NCI-H1417 treated with DMSO at 0.1 percent for 48 hours (cell line): ENCODE results near the gene ZBTB7B.
A peak's percentile ranks its signal among the peaks of the same experiment; 100 is the strongest.

Experiments
- DNase-seq: peaks from one replicate; lab custom pipeline; 2025; lab: John Stamatoyannopoulos, UW

Gene ZBTB7B

DNA sequence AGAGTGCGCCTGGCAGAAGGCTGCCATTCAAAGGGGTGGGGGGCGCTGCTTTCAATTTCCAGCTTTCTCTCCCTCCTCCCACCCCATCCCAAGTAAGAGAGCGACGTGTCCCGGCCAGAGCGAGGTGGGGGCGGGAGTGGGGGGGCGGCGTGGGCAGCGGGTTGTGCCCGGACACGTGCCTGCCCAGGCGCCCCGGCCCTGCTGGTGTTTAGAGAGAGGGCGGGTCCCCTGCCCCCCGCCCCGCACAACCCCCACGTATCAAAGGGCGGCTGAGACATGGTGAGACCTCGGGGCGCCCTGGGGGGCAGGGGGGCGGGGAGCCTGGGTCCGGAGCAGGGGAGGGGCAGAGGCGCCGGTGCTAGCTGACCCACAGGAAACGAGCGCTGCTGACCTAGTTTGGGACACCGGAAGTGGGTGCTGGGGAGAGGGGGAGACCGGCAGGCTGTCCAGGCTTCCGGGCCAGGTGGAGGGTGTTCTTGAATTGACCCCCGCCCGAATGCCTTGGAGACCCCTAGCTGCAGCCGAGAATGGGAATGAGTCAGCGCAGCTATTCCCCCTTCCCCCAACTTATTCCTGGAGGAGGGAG lies 1.3 kb downstream of the ZBTB7B start:
- DNase-seq = no peak

DNA sequence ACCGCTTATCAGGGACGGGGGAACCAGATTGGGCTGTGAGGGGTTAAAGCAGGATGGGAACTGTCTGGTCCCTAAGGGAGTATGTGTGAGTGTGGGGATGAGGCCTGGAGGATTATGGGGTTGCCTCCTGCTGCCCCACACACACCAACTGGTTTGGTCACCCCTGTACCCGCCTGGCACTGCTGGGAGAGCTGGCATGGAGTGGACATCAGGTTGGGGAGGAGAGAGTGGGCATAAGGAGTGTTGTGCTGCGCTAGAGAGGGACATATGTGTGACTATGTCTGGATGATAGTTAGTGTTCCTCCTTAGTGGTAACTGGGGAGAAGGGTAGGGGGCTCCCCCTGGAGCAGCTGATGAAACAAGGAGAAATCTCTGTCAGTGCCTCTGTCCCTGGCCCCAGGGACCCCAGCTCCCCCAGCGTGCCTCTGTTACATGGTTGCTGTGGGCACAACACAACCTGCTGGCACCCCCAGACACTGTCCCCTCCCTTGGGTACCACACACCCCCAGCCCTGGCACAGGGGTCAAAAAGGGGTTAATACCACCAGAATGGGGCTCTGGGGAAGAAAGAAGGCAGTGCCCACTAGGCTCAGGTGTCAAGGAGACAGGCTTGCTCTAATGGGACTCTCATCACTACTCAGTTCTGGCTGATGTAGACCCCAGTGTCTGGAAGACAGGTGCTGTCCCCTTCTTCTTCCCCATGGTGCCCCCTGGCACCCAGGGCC lies 1.9 kb downstream of the ZBTB7B start:
- no peak for DNase-seq

DNA sequence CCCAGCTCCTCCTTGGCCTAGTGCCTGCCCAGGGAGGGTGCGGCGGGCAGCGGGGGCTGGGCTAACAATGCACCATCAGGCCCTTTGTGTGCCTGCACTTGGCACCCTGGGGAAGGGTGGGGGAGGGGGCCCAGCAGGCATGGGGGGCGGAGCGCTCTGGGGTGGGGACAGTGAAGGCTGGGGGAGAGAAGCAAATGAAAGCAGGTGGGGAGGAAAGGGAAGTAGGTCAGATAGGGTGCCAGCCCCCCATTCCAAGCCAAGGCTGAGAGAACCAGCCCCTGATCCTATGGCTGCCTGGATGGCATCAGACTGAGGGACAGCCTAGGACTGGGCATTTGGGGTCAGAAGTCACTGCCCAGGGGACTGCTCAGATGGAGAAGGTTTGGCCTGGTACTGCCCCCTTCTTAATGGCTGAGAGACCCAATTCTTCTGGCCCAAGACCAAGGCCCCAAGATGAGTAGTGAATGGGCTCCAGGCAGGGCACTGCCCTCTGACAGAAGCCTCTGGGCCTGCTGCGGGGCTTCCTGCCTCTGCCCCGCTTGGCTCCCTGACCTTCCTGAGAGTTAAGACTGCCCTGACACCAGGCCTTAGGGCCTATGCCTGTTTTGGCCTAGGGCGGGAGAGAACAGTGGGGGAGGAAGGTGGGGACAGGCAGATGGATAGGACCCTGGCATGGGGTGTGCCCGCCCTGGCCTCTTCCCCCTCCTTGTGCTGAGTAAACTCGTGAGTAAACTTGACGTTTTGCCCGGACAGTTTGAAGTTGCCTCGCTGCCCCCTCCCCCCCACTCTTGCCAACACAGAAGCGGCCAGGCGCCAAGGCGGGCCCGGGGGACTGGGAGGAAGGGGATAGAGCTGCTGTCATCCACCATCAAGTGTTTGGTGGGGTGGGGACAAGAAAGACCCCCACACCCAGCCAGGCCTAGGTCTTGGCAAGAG lies 2.7 kb downstream of the ZBTB7B start:
- no peak for DNase-seq

DNA sequence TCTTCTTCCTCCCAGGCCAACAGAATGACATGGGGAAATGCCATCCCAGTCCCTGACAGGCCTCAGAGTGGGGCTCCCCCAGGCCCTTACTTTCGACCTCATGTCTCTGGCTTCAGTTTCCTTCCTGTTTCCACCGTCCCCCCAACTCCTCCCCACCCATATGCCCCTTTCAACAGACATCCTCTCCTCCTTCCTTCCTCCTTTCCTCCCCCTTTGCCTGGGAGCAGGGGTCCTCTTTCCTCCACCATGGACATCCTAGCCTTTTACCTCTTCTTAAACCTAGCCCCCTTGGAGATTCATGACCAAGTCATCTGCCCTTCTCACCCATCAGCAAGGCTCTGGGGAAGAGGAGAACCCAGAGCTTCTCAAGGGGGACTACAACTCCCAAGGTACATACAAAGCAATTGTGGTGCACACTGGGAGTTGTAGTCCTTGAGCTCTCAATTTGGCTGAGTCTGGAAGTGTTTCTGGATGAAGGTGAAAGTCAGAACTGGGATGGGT lies 4.0 kb downstream of the ZBTB7B start:
- no peak for DNase-seq

DNA sequence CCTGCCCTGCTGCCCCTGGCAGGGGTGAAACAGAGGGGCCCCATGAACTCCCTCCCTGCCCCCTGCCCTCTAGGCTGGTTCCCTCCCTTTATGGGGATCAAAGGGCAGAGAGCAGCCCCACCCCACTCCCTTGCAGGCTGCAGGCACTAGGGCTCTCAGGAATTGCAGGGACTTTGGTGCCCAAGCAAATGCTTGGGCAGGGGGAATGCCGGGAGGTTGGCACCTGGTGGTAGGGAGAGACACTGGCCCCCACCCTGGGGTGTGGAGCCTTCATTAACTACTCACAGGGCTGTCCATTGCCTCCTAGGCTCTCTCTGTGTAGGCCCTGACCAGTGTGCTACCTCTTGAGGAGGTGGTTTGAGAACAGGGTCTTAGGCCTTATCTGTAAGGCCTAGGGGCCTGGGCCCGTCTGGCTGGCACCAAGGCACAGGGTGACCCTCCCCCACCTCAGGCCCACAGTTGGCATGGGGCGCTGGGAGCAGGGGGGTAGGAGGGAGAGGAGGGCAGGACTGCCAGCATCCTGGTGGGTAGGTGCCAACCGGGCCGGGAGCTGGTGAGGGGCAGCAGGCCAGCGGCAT lies 4.7 kb downstream of the ZBTB7B start:
- DNase-seq = no peak

DNA sequence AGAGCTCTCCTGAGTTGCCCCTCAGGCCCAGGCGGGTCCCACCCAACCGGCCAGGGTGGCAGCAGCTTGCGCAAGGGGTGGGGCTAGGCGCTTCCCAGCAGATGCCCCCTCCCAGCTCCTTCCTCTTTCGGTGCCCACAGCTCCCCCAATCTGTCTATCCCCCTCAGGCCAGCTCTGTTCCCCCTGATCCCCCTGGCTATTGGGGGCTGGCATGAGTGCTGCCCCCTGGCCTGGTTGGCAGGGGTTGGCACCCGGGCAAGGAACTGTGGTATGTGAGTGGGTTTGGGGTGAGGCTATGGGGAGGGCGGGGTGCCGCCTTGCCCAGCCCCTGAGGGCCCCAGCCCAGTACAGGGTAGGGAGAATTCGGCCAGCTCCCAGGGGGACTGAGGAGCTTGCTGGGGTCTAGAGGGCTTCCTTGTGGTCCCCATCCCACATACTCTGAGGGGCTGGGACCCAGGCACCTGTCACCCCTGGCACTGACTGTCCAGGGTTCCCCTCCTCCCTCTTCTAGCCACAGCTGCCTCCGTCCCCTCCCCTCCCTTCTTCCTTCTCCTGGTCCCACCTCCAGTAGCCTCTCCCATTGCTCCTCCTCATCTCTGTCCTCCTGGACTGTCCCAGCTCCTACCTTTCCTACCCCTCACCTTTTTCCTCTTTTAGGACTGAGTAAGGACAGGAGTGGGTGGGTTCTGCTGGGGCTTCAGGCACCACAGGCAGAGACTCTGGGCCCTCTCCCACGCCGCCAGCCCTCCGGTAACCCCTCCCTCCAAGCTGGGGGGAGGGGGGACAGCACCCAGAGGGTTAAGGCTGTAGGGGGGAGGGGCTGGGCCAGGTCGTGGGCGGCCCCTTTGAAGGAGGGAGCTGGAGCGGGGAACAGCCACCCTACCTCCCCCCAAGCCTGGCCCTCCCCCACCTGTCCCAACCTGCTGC lies 5.7 kb downstream of the ZBTB7B start:
- no peak for DNase-seq

DNA sequence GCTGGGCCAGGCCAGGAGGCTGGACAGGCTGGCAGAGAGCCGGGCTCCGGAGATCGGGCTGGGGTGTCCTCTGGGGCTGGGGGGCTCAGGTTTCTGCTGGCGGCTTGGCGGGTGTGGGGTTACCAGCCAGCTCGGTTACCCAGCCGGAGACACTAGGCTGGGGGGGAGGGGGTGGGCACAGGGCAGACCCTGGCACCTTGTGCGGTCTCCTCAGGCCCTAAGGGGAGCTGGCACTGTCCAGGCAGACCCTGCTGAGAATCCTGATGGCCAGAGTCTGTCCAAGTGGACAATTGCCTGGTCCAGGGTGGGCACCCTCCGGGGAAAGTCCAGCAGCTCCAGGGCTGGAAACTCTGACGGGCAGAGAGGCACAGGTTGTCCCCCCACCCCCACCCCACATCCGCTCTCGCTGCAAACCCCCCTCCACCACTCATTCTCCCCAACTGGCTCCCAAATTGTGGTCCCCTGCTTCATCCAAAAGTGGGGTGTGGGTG lies 6.7 kb downstream of the ZBTB7B start:
- no peak for DNase-seq

DNA sequence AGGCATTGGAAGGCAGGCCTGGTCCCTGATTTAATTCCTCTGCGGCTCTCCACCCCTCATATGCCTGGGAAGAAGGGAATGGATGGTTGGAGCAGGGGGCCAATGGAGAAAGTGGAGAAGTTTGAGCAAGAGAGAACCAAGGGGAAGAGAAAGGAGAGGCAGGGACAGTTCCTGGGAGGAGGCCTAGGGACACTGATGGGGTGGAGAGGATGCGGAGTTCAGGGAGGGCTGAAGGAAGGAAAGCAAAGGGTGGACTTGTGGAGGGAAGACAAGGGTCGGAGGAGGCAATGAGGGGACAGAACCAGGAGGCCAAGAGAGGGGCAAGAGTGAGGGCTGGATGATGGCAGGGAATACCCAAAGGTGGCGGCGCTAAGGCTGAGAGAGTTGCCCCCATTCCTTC lies 7.1 kb downstream of the ZBTB7B start:
- DNase-seq = no peak

DNA sequence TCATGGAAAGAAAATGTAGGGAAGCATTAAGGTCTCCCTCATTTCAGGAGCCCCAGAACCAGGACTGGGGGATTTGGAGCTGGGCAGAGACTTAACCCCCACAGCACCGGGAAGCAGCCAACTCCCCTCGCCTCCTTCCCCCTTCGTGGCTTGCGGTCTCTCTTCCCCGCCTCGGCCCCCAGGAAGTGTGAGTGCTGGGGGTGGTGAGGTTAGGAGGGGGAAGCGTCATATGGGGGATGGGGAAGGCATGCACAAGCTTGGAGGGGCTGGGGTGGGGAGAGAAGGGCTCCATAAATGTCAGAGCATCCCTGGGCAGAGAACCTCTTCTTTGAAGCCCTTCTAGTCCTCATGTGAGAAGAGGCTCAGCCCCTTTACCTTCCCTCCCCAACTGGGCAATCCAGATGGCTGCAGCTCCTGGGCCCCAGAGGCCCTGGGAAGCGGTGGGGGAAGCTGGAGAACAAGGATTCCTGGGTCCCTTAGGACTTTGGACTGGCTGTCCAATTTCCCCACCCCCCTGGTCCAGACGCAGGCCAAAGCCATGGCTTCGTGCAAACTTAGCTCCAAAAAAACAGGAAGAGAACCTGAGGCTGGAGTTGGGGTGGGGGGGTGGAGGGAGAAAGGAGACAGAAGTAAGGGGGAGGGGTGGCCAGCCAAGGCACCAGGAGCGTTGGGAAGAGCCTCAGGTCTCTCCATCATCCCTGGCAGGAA lies 7.8 kb downstream of the ZBTB7B start:
- DNase-seq = no peak

DNA sequence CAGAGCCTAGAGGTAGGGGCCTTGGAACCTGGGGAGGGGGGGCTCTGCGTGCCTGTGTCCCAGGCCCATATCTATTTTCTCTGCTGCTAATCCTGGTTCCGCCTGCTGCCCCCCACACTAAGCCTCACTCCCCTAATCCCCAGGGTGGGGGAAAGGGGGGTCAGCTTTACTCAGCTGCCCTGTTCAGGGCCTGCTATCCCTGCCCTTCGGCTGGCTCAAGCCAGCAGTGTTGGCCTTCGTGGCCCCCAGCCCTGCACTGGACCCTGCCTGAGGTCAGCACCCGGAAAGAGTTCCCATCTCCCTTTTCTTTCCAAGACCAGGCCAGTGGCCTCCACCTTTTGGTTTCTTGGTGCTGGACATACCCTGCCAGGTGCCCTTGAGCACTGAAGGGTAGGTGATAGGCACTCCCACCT lies 8.4 kb downstream of the ZBTB7B start:
- no peak for DNase-seq

DNA sequence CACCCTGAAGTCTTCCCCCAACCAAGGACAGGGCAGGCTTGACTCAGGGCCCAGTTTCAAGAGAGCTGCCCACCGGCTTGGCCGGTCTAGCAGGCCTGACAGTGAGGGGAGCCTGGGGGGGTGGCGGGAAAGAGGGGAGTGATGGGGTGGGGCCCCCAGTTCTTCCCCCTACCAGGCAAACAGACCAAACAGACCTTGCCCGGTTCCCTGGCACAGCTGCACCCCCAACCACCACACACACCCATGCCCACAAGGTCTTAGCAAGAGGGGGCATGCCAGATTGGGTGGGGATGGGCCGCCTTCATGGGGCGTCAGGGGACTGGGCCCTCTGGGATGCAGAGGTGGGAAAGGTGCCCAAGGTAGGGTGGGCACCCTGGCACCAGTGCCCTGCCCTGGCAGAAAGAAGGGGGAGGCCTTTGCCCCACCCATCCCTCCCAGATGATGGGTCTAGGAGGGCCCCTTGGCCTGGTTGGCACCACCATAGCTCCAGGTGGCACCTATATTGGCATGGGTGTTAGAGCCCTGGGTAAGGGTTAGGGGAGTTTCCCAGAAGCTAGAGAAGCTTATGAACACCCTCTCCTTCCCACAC lies 8.9 kb downstream of the ZBTB7B start:
- no peak for DNase-seq

DNA sequence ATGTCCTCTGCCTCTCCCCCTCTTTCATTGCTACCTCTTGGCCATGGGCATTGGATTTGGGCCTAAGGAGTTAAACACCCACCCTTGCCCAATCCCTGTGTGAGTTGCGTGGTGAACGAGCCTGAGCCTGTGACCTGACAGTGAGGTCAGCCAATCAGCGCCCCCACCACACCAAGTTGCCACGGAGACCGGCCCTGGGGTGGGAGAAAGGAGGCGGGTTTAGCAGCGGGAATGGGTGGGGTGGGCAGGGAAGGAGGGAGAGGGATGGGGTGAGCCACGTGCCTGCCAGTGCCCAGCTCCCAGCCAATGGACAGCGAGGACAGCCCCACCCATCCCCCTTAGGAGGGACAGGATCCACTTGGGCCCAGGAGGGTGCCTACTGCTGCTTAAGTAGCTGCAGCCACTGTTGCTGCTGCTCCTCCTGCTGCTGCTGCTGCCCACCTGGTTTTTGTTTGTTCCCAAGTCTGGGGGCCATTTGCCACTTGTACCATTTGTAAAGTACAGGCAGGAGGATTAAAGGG lies 9.5 kb downstream of the ZBTB7B start:
- DNase-seq = peak; percentile 82

DNA sequence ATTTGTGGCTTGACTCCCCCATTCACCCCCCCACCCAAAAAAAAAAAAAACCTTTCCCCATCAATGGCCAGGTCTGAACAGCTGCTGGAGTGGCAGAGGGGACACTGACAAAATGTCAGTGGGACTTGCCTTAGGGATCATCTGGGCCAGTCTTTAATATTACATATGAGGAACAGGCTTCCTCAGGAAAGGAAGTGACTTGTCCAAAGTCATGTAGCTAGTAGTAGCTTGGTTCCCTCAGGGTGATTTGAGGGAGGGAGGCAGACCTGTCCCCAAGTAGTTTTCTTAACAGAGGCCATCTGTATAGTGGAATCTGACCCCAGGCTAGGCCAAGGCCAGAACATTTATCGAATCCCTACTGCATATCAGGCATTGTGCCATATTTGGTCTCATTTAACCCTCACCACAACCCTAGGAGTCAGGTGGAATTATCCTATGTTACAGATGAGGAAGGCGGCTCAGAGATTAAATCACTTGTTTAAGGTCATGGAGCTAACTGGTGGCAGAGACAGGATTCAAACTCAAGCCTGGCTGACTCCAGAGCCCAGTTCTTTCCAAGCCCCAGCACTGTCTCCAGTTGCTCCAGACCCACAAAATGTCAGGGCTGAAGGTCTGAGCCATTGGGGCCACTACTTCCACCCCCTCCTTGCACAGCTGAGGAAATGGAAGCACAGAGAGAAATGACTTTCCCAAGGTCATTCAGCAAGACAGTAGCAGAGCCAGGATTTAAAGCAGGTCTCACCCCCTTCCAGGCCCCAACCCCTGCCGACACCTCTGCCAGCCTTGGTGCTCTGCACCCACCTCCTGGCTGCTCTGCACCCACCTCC lies 10.4 kb downstream of the ZBTB7B start:
- DNase-seq = no peak

DNA sequence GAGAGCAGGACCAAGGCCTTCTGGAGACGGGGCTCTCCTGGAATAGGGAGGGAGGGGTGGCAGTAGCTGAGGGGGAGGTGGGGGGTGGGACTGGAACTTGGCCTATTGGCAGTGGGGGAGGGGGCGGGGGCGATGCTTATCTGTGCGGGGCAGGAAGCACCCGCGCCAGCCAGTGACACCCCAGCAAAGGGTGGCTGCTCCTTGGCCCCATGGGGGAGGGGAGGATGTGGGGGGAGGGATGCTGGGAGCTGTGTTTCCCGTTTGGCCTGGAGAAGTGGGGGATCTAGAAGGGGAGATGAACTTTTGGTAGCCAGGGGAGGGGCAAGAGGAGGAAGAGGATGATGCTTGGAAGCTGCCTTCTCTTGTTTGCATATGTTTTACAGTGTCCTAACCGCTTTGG lies 11.0 kb downstream of the ZBTB7B start:
- no peak for DNase-seq

DNA sequence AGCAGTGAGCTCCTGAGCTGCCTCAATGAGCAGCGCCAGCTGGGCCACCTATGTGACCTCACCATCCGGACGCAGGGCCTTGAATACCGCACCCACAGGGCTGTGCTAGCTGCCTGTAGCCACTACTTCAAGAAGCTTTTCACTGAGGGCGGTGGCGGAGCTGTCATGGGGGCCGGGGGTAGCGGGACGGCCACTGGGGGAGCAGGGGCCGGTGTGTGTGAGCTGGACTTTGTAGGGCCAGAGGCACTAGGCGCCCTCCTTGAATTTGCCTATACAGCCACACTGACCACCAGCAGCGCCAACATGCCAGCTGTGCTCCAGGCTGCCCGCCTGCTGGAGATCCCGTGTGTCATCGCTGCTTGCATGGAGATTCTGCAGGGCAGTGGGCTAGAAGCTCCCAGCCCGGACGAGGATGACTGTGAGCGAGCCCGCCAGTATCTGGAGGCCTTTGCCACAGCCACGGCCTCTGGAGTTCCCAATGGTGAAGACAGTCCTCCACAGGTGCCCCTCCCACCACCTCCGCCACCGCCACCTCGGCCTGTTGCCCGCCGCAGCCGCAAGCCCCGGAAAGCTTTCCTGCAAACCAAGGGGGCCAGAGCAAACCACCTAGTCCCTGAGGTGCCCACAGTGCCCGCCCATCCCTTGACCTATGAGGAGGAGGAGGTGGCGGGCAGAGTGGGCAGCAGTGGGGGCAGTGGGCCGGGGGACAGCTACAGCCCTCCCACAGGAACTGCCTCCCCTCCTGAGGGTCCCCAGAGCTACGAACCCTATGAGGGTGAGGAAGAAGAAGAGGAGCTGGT lies 12.3 kb downstream of the ZBTB7B start:
- no peak for DNase-seq

DNA sequence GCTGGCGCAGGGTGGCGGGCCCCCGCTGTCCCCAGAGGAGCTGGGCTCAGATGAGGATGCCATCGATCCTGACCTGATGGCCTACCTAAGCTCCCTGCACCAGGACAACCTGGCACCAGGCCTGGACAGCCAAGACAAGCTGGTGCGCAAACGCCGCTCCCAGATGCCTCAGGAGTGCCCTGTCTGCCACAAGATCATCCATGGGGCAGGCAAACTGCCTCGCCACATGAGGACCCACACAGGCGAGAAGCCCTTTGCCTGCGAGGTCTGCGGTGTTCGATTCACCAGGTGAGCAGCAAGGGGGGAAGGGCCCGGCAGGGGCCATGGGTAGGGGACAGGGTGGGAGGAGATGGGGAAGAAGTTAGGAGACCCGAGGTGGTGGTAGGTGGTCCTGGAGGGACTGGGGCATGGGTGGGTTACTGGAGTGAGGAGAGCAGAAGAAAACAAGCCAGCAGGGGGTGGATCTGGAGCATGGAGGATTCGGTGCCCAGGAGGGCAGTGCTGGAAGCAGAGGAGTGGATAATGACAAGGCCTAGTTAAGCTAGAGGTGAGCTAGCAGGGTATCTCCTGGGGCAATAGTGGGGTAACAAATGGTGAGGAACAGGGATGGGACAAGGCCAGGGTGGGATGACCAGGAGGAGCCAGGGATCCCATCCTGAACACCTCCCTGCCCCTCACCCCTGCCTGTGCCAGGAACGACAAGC lies 13.1 kb downstream of the ZBTB7B start:
- DNase-seq = no peak

DNA sequence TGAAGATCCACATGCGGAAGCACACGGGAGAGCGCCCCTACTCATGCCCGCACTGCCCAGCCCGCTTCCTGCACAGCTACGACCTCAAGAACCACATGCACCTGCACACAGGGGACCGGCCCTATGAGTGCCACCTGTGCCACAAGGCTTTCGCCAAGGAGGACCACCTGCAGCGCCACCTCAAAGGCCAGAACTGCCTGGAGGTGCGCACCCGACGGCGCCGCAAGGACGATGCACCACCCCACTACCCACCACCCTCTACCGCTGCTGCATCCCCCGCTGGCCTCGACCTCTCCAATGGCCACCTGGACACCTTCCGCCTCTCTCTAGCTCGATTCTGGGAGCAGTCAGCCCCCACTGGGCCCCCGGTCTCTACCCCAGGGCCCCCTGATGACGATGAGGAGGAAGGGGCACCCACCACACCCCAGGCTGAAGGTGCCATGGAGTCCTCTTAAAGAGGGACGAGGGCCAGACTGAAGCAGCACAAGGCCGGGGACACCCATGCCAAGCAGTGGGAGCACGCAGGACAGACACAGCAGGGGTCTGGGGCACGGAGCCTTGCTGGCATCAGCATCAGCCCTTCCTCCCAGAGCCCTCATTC lies 13.7 kb downstream of the ZBTB7B start:
- no peak for DNase-seq
